NCI-H526 (cell line): ENCODE measurements around the gene ELL2.
"Not testable (repeated sequence)": the region's sequence is repeated elsewhere in the genome, so short reads cannot be mapped to it uniquely, and the experiment has no call there.

Experiments
- DNase-seq, 2 experiments: peaks; one replicate each; lab custom pipeline; 2025; lab: John Stamatoyannopoulos, UW

ELL2 gene

GRCh38 chr5:95859661-95860060 lies 102.0 kb downstream of the ELL2 start:
- peak in 1 of 2 experiments; percentile 42 for DNase-seq

GRCh38 chr5:95858661-95859595 lies 102.7 kb downstream of the ELL2 start:
- DNase-seq = peak; percentile 76 to 87

GRCh38 chr5:95858023-95858461 lies 103.6 kb downstream of the ELL2 start:
- no peak for DNase-seq

- DNase-seq = no peak
These were observed 104.3 kb downstream of the ELL2 start for GRCh38 chr5:95857185-95857945.

GRCh38 chr5:95856501-95856981 lies 105.1 kb downstream of the ELL2 start:
- DNase-seq = no peak

GRCh38 chr5:95853490-95853889 lies 108.2 kb downstream of the ELL2 start:
- no peak for DNase-seq

GRCh38 chr5:95852567-95852966 lies 109.1 kb downstream of the ELL2 start:
- DNase-seq = no peak

GRCh38 chr5:95851141-95851540 lies 110.5 kb downstream of the ELL2 start:
- not testable (repeated sequence) for DNase-seq

GRCh38 chr5:95850391-95850894 lies 111.2 kb downstream of the ELL2 start:
- no peak for DNase-seq

GRCh38 chr5:95848701-95849100 lies 113.0 kb downstream of the ELL2 start:
- DNase-seq = no peak

GRCh38 chr5:95847261-95847592 lies 114.4 kb downstream of the ELL2 start:
- DNase-seq = no peak

GRCh38 chr5:95846554-95847260 lies 114.9 kb downstream of the ELL2 start:
- DNase-seq = peak; percentile 22 to 60

- DNase-seq = no peak
These were observed 116.3 kb downstream of the ELL2 start for GRCh38 chr5:95845391-95845790.

- no peak for DNase-seq
These were observed 117.9 kb downstream of the ELL2 start for GRCh38 chr5:95843733-95844223.

- DNase-seq = no peak
These were observed 118.7 kb downstream of the ELL2 start for GRCh38 chr5:95842854-95843544.

GRCh38 chr5:95841914-95842812 lies 119.5 kb downstream of the ELL2 start:
- DNase-seq = no peak

- DNase-seq = no peak
These were observed 120.5 kb downstream of the ELL2 start for GRCh38 chr5:95840956-95841705.

GRCh38 chr5:95839658-95840057 lies 122.0 kb downstream of the ELL2 start:
- no peak for DNase-seq

- DNase-seq = no peak
These were observed 123.1 kb downstream of the ELL2 start for GRCh38 chr5:95838556-95838955.
